DOHH2 (cell line): ENCODE results near the gene DAGLA.

ENCODE experiments used
- EZH2phosphoT487 ChIP-seq: fragments of 200-600 bp; sonication (generic); IDR thresholded peaks from 2 replicates; pipeline ENCODE4 v1.6.1; 2017; ENCODE audit warnings: borderline replicate concordance, mild to moderate bottlenecking, antibody characterized with exemption, low read length, moderate library complexity, mixed read lengths
- TF ChIP-seq, protein P1 (sequence below): fragments of 200-600 bp; sonication (generic); IDR thresholded peaks from one replicate; pipeline ENCODE4 v1.5.1; 2014; ENCODE audit warnings: antibody characterized with exemption, mild to moderate bottlenecking, low read depth, low read length; ENCODE audit not compliant: poor library complexity, severe bottlenecking

DNA sequence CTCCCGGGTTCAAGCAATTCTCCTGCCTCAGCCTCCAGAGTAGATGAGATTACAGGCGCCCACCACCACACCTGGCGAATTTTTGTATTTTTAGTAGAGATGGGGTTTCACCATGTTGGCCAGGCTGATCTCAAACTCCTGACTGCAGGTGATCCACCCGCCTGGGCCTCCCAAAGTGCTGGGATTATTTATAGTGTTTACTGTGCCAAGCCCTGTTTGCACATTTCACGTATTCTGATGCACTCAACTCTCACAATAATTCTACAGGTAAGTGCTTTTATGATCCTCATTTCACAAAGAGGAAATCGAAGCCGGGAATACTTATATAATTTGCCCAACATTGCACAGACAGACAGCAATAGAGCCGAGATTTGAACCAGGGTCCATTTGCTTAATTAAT, 38.0 kb upstream of the DAGLA start:
- TF ChIP-seq, protein P1, sequence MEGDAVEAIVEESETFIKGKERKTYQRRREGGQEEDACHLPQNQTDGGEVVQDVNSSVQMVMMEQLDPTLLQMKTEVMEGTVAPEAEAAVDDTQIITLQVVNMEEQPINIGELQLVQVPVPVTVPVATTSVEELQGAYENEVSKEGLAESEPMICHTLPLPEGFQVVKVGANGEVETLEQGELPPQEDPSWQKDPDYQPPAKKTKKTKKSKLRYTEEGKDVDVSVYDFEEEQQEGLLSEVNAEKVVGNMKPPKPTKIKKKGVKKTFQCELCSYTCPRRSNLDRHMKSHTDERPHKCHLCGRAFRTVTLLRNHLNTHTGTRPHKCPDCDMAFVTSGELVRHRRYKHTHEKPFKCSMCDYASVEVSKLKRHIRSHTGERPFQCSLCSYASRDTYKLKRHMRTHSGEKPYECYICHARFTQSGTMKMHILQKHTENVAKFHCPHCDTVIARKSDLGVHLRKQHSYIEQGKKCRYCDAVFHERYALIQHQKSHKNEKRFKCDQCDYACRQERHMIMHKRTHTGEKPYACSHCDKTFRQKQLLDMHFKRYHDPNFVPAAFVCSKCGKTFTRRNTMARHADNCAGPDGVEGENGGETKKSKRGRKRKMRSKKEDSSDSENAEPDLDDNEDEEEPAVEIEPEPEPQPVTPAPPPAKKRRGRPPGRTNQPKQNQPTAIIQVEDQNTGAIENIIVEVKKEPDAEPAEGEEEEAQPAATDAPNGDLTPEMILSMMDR, result no peak
- TF ChIP-seq EZH2phosphoT487, result no peak
